Measurements from ENCODE around the gene CALD1.

Gene CALD1

GRCh38 chr7:134985894-134986362 lies 206.5 kb downstream of the CALD1 start:
- Histone ChIP-seq H3K27ac (ENCODE audit: low read depth, low read length, severe bottlenecking) (no peak overlapping the region), H3K36me3 (ENCODE audit: control insufficient read depth, insufficient read depth, low read length) (peaks cover 2% of the 10 kb centered on the region), H3K9me3 (ENCODE audit: control insufficient read depth, low read length) (no peaks in the 10 kb centered on the region), H3K4me3 (ENCODE audit: extremely low read depth, insufficient read depth, low read length, poor library complexity, severe bottlenecking) (peak overlapping the region; percentile 72), H3K4me1 (ENCODE audit: control insufficient read depth, insufficient read depth, low read length, poor library complexity, severe bottlenecking) (no peaks in the 10 kb centered on the region)
- 17 to 44% methylated on average over 2 to 3 of the region's 8 CpGs for WGBS, 2 experiments (ENCODE audit: insufficient coverage in 2 of 2)

GRCh38 chr7:134986363-134987251 lies 207.2 kb downstream of the CALD1 start, which contains the start of gene AGBL3:
Gene AGBL3, plus strand, starts transcription at chr7:134986508. Its CDS starts 1,426 bp downstream, at chr7:134987934.
- Histone ChIP-seq H3K9me3 (ENCODE audit: control insufficient read depth, low read length) (no peaks in the 10 kb centered on the region), H3K4me3 (ENCODE audit: extremely low read depth, insufficient read depth, low read length, poor library complexity, severe bottlenecking) (peak within 1 kb of the TSS; percentile 72), H3K36me3 (ENCODE audit: control insufficient read depth, insufficient read depth, low read length) (peaks cover 2% of the 10 kb centered on the region), H3K27ac (ENCODE audit: low read depth, low read length, severe bottlenecking) (peak within 1 kb of the TSS; percentile 76), H3K4me1 (ENCODE audit: control insufficient read depth, insufficient read depth, low read length, poor library complexity, severe bottlenecking) (peaks cover 5% of the 10 kb centered on the region)
- 2 to 3% methylated on average over 58 to 63 of the region's 70 CpGs for WGBS, 2 experiments (ENCODE audit: insufficient coverage in 2 of 2)

DNA sequence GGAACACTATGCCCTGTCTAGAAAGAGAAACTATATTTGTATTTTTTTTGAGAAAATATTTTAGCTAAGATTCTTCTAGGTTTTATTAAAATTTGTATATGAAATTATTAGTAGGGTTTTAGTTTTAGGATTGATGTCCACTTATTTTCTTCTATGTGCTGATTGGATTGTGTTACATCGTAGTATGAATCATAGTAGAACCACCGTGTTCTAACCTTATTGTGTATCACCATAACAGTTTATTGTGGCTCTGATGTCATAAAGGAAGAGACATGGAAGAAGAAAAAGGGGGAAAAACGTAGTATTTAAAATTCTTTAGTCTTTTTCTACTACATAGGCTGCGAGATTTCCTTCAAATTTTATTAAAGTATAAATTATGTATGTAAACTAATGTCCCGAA lies 208.7 kb downstream of the CALD1 start:
- Histone ChIP-seq H3K9me3 (ENCODE audit: control insufficient read depth, low read length) (no peaks in the 10 kb centered on the region), H3K27ac (ENCODE audit: low read depth, low read length, severe bottlenecking) (no peak overlapping the region), H3K4me3 (ENCODE audit: extremely low read depth, insufficient read depth, low read length, poor library complexity, severe bottlenecking) (no peak overlapping the region), H3K4me1 (ENCODE audit: control insufficient read depth, insufficient read depth, low read length, poor library complexity, severe bottlenecking) (peaks cover 15% of the 10 kb centered on the region), H3K36me3 (ENCODE audit: control insufficient read depth, insufficient read depth, low read length) (peaks cover 2% of the 10 kb centered on the region)
- no CpG with 5 or more reads among the region's 5 CpGs for WGBS, 2 experiments (ENCODE audit: insufficient coverage in 2 of 2)

GRCh38 chr7:134991469-134992339 lies 212.3 kb downstream of the CALD1 start:
- Histone ChIP-seq H3K4me1 (ENCODE audit: control insufficient read depth, insufficient read depth, low read length, poor library complexity, severe bottlenecking) (peaks cover 15% of the 10 kb centered on the region), H3K27ac (ENCODE audit: low read depth, low read length, severe bottlenecking) (peak overlapping the region; percentile 60), H3K36me3 (ENCODE audit: control insufficient read depth, insufficient read depth, low read length) (peaks cover 14% of the 10 kb centered on the region), H3K4me3 (ENCODE audit: extremely low read depth, insufficient read depth, low read length, poor library complexity, severe bottlenecking) (no peak overlapping the region), H3K9me3 (ENCODE audit: control insufficient read depth, low read length) (no peaks in the 10 kb centered on the region)
- 100% methylated on average over 1 of the region's 2 CpGs for WGBS, 2 experiments (ENCODE audit: insufficient coverage in 2 of 2)

- WGBS, 2 experiments (ENCODE audit: insufficient coverage in 2 of 2): 75 to 88% methylated on average over 2 to 6 of the region's 6 CpGs
- Histone ChIP-seq H3K9me3 (ENCODE audit: control insufficient read depth, low read length) (no peaks in the 10 kb centered on the region), H3K4me3 (ENCODE audit: extremely low read depth, insufficient read depth, low read length, poor library complexity, severe bottlenecking) (no peak overlapping the region), H3K4me1 (ENCODE audit: control insufficient read depth, insufficient read depth, low read length, poor library complexity, severe bottlenecking) (peaks cover 15% of the 10 kb centered on the region), H3K27ac (ENCODE audit: low read depth, low read length, severe bottlenecking) (no peak overlapping the region), H3K36me3 (ENCODE audit: control insufficient read depth, insufficient read depth, low read length) (peaks cover 14% of the 10 kb centered on the region)
Observed at GRCh38 chr7:134992626-134993179, 213.3 kb downstream of the CALD1 start.

GRCh38 chr7:134993877-134994456 lies 214.5 kb downstream of the CALD1 start:
- no peak overlapping the region for H3K4me3 ChIP-seq (ENCODE audit: extremely low read depth, insufficient read depth, low read length, poor library complexity, severe bottlenecking)
- no peaks in the 10 kb centered on the region for H3K9me3 ChIP-seq (ENCODE audit: control insufficient read depth, low read length)
- peaks cover 14% of the 10 kb centered on the region for H3K36me3 ChIP-seq (ENCODE audit: control insufficient read depth, insufficient read depth, low read length)
- H3K27ac ChIP-seq (ENCODE audit: low read depth, low read length, severe bottlenecking): no peak overlapping the region
- peaks cover 15% of the 10 kb centered on the region for H3K4me1 ChIP-seq (ENCODE audit: control insufficient read depth, insufficient read depth, low read length, poor library complexity, severe bottlenecking)
- 100% methylated on average over 2 of the region's 2 CpGs for WGBS, 2 experiments (ENCODE audit: insufficient coverage in 2 of 2)

- Histone ChIP-seq H3K4me1 (ENCODE audit: control insufficient read depth, insufficient read depth, low read length, poor library complexity, severe bottlenecking) (peaks cover 15% of the 10 kb centered on the region), H3K36me3 (ENCODE audit: control insufficient read depth, insufficient read depth, low read length) (peaks cover 14% of the 10 kb centered on the region), H3K4me3 (ENCODE audit: extremely low read depth, insufficient read depth, low read length, poor library complexity, severe bottlenecking) (no peak overlapping the region), H3K27ac (ENCODE audit: low read depth, low read length, severe bottlenecking) (peak overlapping the region; percentile 3), H3K9me3 (ENCODE audit: control insufficient read depth, low read length) (no peaks in the 10 kb centered on the region)
- 67 to 83% methylated on average over 1 to 3 of the region's 6 CpGs for WGBS, 2 experiments (ENCODE audit: insufficient coverage in 2 of 2)
Observed at GRCh38 chr7:134995239-134996096, 216.0 kb downstream of the CALD1 start.

DNA sequence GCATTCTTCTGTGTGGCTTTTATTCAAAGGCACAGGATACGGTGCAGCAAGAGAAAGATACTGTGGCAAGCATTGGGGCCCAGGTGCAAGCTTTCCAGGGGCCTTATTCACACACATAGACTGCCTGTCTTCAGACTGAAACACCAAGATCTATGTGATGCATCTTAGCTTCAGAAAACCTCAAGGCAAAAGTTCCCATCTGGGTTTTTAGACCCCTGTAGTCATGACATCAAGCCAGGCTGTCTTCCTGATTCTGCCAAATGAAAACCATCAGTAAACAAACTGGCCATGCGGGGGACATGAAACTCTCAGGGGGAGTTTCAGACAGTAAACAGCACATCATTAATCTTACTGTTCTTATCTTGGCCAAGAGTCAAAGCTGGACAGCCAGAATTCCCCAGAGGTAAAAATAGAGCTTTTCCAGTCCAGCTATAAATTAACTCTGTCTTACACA lies 216.7 kb downstream of the CALD1 start:
- 92 to 100% methylated on average over 1 to 2 of the region's 2 CpGs for WGBS, 2 experiments (ENCODE audit: insufficient coverage in 2 of 2)
- no peak overlapping the region for H3K4me3 ChIP-seq (ENCODE audit: extremely low read depth, insufficient read depth, low read length, poor library complexity, severe bottlenecking)
- peaks cover 15% of the 10 kb centered on the region for H3K4me1 ChIP-seq (ENCODE audit: control insufficient read depth, insufficient read depth, low read length, poor library complexity, severe bottlenecking)
- peaks cover 14% of the 10 kb centered on the region for H3K36me3 ChIP-seq (ENCODE audit: control insufficient read depth, insufficient read depth, low read length)
- H3K27ac ChIP-seq (ENCODE audit: low read depth, low read length, severe bottlenecking): peak overlapping the region; percentile 3
- H3K9me3 ChIP-seq (ENCODE audit: control insufficient read depth, low read length): no peaks in the 10 kb centered on the region

DNA sequence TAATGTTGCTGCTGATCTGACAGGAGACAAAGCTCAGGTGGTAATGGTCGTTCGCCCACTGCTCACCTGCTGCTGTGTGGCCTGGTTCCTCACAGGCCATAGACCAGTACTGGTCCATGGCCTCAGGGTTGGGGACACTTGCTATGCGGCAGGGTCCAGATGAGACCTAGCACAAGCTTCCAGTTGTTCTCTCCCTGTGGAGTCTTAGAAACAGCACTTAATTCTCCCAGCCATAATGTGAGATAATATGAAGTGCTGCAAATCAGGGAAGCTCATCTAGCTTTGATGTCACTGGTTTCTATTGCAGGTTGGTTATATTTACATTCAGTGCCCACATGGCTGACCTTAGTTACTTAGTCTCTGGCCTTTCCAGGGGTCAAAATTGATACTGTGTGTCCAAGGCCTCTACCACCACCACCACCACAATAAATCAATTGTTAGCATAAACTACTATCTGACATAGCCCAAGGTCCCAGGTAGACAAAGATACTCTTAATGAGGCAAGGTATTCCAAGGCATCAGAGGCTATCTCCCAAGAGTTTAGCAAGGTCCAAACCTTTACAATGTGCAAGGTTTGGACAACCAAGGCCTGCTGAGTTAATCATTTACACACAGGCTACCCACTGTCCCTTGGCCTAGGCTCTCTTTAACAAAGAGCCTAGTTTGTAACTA lies 217.9 kb downstream of the CALD1 start:
- H3K27ac ChIP-seq (ENCODE audit: low read depth, low read length, severe bottlenecking): no peak overlapping the region
- peaks cover 4% of the 10 kb centered on the region for H3K4me1 ChIP-seq (ENCODE audit: control insufficient read depth, insufficient read depth, low read length, poor library complexity, severe bottlenecking)
- WGBS, 2 experiments (ENCODE audit: insufficient coverage in 2 of 2): 96 to 100% methylated on average over 1 to 2 of the region's 3 CpGs

More for the DNA sequence above, 217.9 kb downstream of the CALD1 start:
- H3K36me3 ChIP-seq (ENCODE audit: control insufficient read depth, insufficient read depth, low read length): peaks cover 14% of the 10 kb centered on the region
- no peaks in the 10 kb centered on the region for H3K9me3 ChIP-seq (ENCODE audit: control insufficient read depth, low read length)
- H3K4me3 ChIP-seq (ENCODE audit: extremely low read depth, insufficient read depth, low read length, poor library complexity, severe bottlenecking): no peak overlapping the region

Measured in mesodermal cell (in vitro differentiated cells).